GM18505 (cell line): ENCODE measurements around the gene ZNF593.

Source experiments
- ATAC-seq: cut with Tn5 transposase; IDR thresholded peaks from one replicate; pipeline ENCODE4 v1.9.1; 2021; ENCODE audit not compliant: unreplicated experiment
- POLR2A ChIP-seq: IDR thresholded peaks from 4 replicates; pipeline ENCODE4 v1.6.1; 2011; ENCODE audit warnings: borderline replicate concordance; ENCODE audit not compliant: insufficient read depth, insufficient read length; ENCODE audit errors: extremely low read depth

The ZNF593 gene

GRCh38 chr1:26158271-26158907 is 11.3 kb upstream of the ZNF593 start:
- ATAC-seq: no peak
- TF ChIP-seq POLR2A: no peak

GRCh38 chr1:26158908-26159742 is 10.6 kb upstream of the ZNF593 start, which contains the start of gene FAM110D:
FAM110D (plus strand) TSS chr1:26159079; CDS start chr1:26161292, 2,213 bp downstream.
- TF ChIP-seq POLR2A: no peak
- ATAC-seq: no peak

- no peak for TF ChIP-seq POLR2A
- ATAC-seq: no peak
Observed at GRCh38 chr1:26159743-26160039, 10.0 kb upstream of the ZNF593 start.

GRCh38 chr1:26160527-26161414 is 8.9 kb upstream of the ZNF593 start:
- ATAC-seq: no peak
- TF ChIP-seq POLR2A: no peak

GRCh38 chr1:26161415-26162219 is 8.1 kb upstream of the ZNF593 start:
- ATAC-seq: no peak
- TF ChIP-seq POLR2A: no peak

GRCh38 chr1:26162220-26162709 is 7.4 kb upstream of the ZNF593 start:
- no peak for ATAC-seq
- no peak for TF ChIP-seq POLR2A

- TF ChIP-seq POLR2A: no peak
- ATAC-seq: no peak
Observed at GRCh38 chr1:26163684-26164035, 6.0 kb upstream of the ZNF593 start.

- no peak for ATAC-seq
- TF ChIP-seq POLR2A: no peak
Observed at GRCh38 chr1:26164036-26164860, 5.5 kb upstream of the ZNF593 start.

GRCh38 chr1:26164861-26165842 is 4.6 kb upstream of the ZNF593 start:
- ATAC-seq: no peak
- no peak for TF ChIP-seq POLR2A

GRCh38 chr1:26166719-26167281 is 2.9 kb upstream of the ZNF593 start:
- ATAC-seq: no peak
- TF ChIP-seq POLR2A: no peak
